ENCODE results near the gene ZNF451. TPM values are rescaled to one million over a fixed set of nuclear protein-coding genes. Genes with fewer than 3 reads are reported as not detected.

ZNF451 gene
- total and polyA plus RNA-seq, 2 donors = 12.4 to 173 TPM

DNA sequence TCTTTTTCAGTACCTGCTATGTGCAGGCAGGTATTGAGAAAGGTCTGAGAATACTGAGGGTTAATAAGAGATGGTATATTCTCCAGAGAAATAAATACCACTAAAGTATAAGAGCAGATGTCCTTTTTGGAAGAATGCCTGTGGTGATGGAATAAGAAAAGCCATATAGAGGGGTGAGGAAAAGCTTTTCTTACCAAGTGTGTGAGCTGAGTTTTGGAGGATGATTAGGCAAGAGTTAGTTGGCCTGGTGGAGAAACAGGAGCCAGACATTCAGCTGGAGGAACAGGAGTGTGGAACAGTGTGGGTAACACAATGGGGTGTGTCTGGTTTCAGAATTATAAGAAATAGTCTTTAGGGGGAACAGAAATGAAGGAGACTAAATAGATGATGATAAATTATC, 19.9 kb downstream of the ZNF451 start:
- Histone ChIP-seq H3K27ac (ENCODE audit: low read depth) (no peak overlapping the region), H3K36me3 (ENCODE audit: insufficient read depth) (peaks cover 2% of the 10 kb centered on the region), H3K4me3 (ENCODE audit: low read depth, low read length) (no peak overlapping the region), H3K4me1 (ENCODE audit: insufficient read depth) (no peaks in the 10 kb centered on the region)
- no peak for DNase-seq (ENCODE audit: extremely low spot score)

DNA sequence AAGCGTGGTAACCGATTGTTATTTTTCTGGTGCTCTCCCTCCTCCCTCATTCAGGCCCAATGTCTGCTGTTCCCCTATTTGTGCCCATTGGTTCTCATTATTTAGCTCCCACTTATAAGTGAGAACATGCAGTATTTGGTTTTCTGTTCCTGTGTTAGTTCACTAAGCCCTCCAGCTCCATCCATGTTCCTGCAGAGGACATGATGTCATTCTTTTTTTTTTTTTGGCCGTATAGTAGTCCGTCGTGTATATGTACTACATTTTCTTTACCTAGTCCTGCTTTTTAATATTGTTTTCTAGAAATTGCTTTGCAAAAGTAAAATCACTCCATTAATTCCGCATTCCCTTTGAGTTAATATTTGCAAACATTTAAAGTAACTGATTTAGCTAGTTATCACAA, 23.1 kb downstream of the ZNF451 start:
- no peak overlapping the region for H3K4me3 ChIP-seq (ENCODE audit: low read depth, low read length)
- 94% methylated on average over 6 of the region's 6 CpGs for WGBS
- no peak for DNase-seq (ENCODE audit: extremely low spot score)
- H3K27ac ChIP-seq (ENCODE audit: low read depth) = no peak overlapping the region
- H3K36me3 ChIP-seq (ENCODE audit: insufficient read depth) = no peaks in the 10 kb centered on the region
- no peaks in the 10 kb centered on the region for H3K4me1 ChIP-seq (ENCODE audit: insufficient read depth)

DNA sequence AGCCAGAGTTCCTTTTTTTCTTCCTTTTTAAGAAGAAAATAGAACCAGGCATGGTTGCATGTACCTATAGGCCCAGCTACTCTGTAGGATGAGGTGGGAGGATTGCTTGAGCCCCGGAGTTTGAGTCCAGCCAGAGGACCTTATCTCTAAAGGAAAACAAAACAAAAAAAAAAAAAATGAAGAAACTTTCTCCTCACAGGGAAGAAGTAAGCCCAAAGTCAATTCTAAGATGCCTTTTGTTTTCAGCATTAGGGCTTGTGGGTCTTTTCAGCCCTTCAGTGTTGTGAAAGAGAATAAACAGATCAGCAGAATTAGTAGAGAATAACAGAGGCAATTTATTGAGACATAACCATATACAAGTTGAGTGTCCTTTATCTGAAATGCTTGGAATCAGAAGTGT, 26.8 kb downstream of the ZNF451 start:
- 15% methylated on average over 1 of the region's 1 CpG for WGBS
- no peak overlapping the region for H3K27ac ChIP-seq (ENCODE audit: low read depth)
- peaks cover 1% of the 10 kb centered on the region for H3K36me3 ChIP-seq (ENCODE audit: insufficient read depth)
- H3K4me3 ChIP-seq (ENCODE audit: low read depth, low read length) = no peak overlapping the region
- H3K4me1 ChIP-seq (ENCODE audit: insufficient read depth) = peaks cover 1% of the 10 kb centered on the region
- no peak for DNase-seq (ENCODE audit: extremely low spot score)

DNA sequence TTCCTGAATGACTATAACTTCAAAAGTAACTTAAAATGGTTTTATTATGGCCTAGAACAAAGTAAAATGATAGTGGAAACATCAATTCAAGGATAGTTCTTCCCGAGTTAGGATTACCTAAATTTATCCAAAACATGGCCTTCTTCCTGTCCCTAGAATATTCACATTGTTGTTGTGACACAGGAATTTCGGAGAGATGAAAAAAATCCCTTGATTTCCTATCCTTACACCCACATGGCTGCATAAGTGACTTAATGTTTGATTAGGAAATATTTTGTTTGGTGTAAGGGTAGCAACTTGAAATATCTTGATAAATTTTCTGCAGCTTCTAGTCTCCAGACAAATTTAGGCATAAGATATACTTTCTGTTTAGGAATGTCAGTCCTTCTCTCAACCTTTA, 27.8 kb downstream of the ZNF451 start:
- 89% methylated on average over 2 of the region's 2 CpGs for WGBS
- no peak overlapping the region for H3K27ac ChIP-seq (ENCODE audit: low read depth)

DNA sequence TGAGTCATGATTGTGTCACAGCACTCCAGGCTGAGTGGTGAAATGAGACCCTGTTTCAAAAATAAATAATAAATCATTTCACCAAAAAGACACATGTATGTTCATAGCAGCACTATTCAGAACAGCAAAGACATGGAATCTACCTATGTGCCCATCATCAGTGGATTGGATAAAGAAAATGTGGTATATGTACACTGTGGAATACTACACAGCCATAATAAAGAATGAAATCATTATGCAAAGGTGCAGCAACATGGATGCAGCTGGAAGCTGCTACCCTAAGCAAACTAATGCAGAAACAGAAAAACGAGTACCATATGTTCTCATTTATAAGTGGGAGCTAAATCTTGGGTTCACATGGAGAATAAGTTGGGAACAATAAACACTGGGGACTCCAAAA, 33.1 kb downstream of the ZNF451 start:
- DNase-seq (ENCODE audit: extremely low spot score) = no peak
- Histone ChIP-seq H3K36me3 (ENCODE audit: insufficient read depth) (peaks cover 1% of the 10 kb centered on the region), H3K4me3 (ENCODE audit: low read depth, low read length) (no peak overlapping the region), H3K27ac (ENCODE audit: low read depth) (no peak overlapping the region), H3K4me1 (ENCODE audit: insufficient read depth) (peaks cover 1% of the 10 kb centered on the region)
- WGBS = 99% methylated on average over 1 of the region's 1 CpG

More for the DNA sequence above, 27.8 kb downstream of the ZNF451 start:
- peaks cover 1% of the 10 kb centered on the region for H3K4me1 ChIP-seq (ENCODE audit: insufficient read depth)
- DNase-seq (ENCODE audit: extremely low spot score) = no peak
- no peak overlapping the region for H3K4me3 ChIP-seq (ENCODE audit: low read depth, low read length)
- peaks cover 1% of the 10 kb centered on the region for H3K36me3 ChIP-seq (ENCODE audit: insufficient read depth)

DNA sequence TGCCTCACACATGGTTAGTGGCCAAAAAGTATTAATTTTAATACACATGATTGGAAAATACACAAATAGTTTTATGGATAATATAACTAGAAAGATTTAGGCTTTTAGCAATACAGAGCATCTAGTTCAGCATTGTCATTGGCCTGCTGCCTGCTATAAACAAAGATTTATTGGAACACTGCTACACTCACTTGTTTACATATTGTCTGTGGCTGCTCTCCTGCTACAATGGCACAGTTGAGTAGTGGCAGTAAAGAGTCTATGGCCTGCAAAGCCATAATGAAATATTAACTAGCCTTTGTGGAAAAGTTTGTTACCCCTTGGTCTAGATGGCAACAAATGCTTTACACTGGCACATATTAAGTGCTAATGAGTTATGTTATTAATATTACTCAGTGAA, 37.8 kb downstream of the ZNF451 start:
- Histone ChIP-seq H3K4me3 (ENCODE audit: low read depth, low read length) (no peak overlapping the region), H3K4me1 (ENCODE audit: insufficient read depth) (no peaks in the 10 kb centered on the region), H3K36me3 (ENCODE audit: insufficient read depth) (no peaks in the 10 kb centered on the region), H3K27ac (ENCODE audit: low read depth) (no peak overlapping the region)
- DNase-seq (ENCODE audit: extremely low spot score) = no peak

DNA sequence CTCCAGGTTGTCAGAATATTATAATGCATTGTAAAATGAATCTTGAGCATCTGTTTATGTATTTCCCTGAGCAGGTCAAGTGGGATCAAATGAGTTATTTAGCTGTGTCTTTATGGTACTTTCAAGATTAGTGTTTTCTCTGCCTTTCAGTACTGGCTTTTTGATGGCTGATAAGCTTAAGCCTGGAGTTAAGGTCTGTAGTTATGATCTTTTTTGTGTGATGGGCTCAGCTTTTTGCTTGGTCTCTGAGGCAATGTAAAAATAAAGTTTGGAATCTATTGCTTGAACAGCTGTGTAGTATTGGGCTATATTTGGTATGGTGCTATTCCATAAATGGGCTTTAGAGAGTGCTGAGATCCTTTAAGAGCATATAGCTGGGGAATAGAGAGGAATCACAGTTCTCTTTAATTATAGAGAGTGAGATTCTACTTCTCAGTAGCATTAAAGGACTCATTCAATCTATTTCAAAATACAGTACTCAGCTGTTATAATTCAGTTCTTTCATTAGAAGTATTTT, 40.7 kb downstream of the ZNF451 start:
- Histone ChIP-seq H3K4me1 (ENCODE audit: insufficient read depth) (no peaks in the 10 kb centered on the region), H3K4me3 (ENCODE audit: low read depth, low read length) (no peak overlapping the region), H3K36me3 (ENCODE audit: insufficient read depth) (no peaks in the 10 kb centered on the region), H3K27ac (ENCODE audit: low read depth) (no peak overlapping the region)
- DNase-seq (ENCODE audit: extremely low spot score) = no peak

DNA sequence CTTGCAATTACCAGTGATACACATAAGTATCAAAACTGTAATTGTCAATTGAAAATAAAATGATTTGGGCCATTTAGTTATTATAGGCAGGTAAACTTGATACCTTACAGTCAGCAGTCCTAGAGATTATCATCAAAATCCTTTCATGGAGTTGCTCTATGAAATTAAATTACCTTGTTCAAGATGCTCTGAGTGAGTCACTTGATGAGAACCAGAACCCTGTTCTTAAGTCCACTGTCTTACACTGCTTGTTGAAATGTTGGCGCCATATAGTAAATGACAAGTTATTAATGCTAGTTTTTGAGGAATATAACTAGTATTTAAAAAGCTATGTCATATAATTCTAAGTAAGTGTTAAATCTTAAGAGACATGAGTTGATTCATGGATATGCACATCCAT, 45.0 kb downstream of the ZNF451 start:
- H3K4me3 ChIP-seq (ENCODE audit: low read depth, low read length) = no peak overlapping the region
- no peak for DNase-seq (ENCODE audit: extremely low spot score)
- H3K4me1 ChIP-seq (ENCODE audit: insufficient read depth) = no peaks in the 10 kb centered on the region
- 89% methylated on average over 1 of the region's 1 CpG for WGBS
- no peak overlapping the region for H3K27ac ChIP-seq (ENCODE audit: low read depth)
- no peaks in the 10 kb centered on the region for H3K36me3 ChIP-seq (ENCODE audit: insufficient read depth)

DNA sequence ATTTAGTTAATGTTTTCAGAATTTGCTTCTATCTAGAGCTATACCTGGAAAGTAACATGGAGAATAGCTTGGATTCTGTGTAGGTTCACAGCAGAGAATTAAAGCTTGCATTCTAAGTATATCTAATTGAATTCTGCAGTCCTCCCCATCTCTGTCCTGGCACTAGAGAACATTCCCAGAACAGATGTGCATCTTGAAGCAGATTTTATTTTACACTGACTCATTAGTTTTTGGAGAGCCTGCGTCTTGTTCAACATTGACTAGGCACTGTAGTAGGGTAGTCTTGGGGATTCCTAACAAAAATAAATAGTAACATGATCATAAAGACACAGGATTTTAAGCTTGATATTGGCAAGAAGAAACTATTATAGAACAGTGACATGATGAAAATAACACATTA, 45.9 kb downstream of the ZNF451 start:
- no peak for DNase-seq (ENCODE audit: extremely low spot score)
- Histone ChIP-seq H3K36me3 (ENCODE audit: insufficient read depth) (no peaks in the 10 kb centered on the region), H3K27ac (ENCODE audit: low read depth) (no peak overlapping the region), H3K4me1 (ENCODE audit: insufficient read depth) (no peaks in the 10 kb centered on the region), H3K4me3 (ENCODE audit: low read depth, low read length) (no peak overlapping the region)
- 46% methylated on average over 1 of the region's 1 CpG for WGBS

DNA sequence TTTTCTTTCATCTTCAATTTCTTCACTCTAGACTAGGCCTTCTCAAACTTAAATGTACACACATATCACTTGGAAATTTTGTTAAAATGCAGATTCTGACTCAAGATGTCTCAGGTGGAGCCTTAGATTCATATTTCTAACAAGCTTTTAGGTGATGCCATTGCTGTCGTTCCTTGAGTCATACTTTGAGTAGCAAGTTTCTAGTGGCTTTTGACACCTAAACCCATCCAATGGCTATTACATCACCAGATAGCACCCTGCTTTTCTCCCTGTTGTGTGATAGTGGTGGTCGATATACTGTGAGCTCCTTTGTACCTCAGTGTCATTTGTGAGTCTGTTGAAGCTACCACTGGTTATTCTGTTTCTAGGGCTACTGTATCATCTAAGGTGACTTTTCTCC, 47.4 kb downstream of the ZNF451 start:
- Histone ChIP-seq H3K4me3 (ENCODE audit: low read depth, low read length) (no peak overlapping the region), H3K27ac (ENCODE audit: low read depth) (no peak overlapping the region), H3K4me1 (ENCODE audit: insufficient read depth) (no peaks in the 10 kb centered on the region), H3K36me3 (ENCODE audit: insufficient read depth) (no peaks in the 10 kb centered on the region)
- DNase-seq (ENCODE audit: extremely low spot score) = no peak
- WGBS = 95% methylated on average over 2 of the region's 2 CpGs

DNA sequence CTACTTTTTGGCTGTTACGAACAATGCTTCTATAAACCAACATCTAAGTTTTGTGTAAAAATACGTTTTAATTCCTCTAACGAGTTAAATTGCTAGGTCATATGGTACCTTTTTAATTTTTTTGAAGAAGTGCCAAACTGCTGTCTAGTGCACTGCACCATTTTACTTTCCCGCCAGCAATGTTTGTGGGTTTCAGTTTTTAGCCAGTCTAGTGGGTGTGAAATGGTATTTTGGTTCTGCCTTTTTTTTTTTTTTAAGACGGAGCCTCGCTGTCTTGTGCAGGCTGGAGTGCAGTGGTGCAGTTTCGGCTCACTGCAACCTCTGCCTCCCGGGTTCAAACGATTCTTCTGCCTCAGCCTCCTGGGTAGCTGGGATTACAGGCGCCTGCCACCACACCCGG, 48.0 kb downstream of the ZNF451 start:
- Histone ChIP-seq H3K4me3 (ENCODE audit: low read depth, low read length) (no peak overlapping the region), H3K4me1 (ENCODE audit: insufficient read depth) (no peaks in the 10 kb centered on the region), H3K36me3 (ENCODE audit: insufficient read depth) (no peaks in the 10 kb centered on the region), H3K27ac (ENCODE audit: low read depth) (no peak overlapping the region)
- WGBS = 96% methylated on average over 11 of the region's 11 CpGs
- DNase-seq (ENCODE audit: extremely low spot score) = no peak

DNA sequence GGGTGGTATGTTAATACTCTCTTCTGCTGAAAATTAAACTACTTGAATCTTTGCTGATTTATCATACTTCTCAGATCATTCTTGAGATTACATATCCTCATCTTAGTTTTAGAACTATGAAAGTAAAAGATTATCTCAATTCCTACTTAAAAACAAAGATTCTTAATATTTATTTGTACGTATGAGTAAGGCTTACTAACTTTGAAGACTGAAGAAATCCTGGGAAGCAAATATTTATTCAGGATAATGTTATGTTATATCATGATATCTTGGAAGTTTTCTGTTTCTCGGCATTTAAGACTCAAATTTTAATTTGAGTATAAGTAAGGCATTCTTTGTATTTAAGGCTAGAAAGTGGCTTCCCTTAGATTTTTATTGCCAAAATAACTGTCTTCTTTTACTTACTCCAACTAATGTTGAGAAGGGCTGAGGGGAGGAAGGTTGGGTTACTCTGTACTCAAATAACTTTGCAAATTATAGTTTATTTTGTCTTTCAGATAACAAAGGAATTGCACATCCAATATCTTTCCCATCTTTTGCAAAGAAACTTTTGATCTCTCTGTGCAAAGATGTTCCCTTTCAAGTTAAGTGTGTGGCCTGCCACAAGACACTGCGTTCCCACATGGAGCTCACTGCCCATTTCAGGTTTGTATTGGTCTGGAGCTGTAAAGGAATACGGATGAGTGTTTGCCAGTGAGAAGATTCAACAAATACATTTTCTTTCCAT, 51.6 kb downstream of the ZNF451 start:
- DNase-seq (ENCODE audit: extremely low spot score) = peak; percentile 18
- Histone ChIP-seq H3K4me1 (ENCODE audit: insufficient read depth) (no peaks in the 10 kb centered on the region), H3K4me3 (ENCODE audit: low read depth, low read length) (no peak overlapping the region), H3K27ac (ENCODE audit: low read depth) (no peak overlapping the region), H3K36me3 (ENCODE audit: insufficient read depth) (no peaks in the 10 kb centered on the region)
- WGBS = 66% methylated on average over 4 of the region's 4 CpGs

DNA sequence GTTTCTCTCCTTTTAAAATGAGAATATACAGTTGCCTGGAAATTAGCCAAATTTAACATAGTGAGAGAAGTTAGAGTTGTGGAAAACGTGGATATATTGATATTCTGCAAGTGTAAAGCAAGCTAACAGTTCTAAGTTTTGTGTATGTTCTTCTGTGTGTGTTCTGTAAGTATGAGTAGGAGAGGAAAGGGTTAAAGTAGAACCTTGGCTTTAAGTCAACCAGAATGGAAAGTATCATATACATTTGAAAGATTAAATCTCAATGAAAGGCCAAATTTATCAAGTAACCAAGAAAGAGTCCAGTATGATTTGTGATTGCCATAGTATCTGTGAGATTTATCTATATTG, 52.2 kb downstream of the ZNF451 start:
- no peaks in the 10 kb centered on the region for H3K36me3 ChIP-seq (ENCODE audit: insufficient read depth)
- DNase-seq (ENCODE audit: extremely low spot score) = no peak
- H3K27ac ChIP-seq (ENCODE audit: low read depth) = no peak overlapping the region
- H3K4me3 ChIP-seq (ENCODE audit: low read depth, low read length) = no peak overlapping the region
- H3K4me1 ChIP-seq (ENCODE audit: insufficient read depth) = no peaks in the 10 kb centered on the region
- 52% methylated on average over 1 of the region's 1 CpG for WGBS

DNA sequence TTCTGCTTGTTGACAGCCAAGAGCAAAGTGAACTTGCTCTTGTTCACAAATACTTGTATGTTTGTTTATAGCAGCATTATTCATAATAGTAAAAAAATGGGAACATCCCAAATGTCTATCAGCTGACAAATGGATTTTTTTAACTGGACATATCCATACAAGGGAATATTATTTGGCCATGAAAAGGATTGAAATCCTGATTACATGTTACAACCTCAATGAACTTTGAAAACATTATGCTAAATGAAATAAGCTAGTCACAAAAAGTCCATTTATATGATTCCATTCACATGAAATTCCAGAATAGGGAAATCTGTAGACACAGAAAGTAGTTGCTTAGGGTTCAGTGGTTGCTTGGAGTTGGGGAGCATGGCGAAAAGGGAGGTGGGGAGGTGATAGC, 53.7 kb downstream of the ZNF451 start:
- WGBS = 100% methylated on average over 1 of the region's 1 CpG
- peaks cover 3% of the 10 kb centered on the region for H3K36me3 ChIP-seq (ENCODE audit: insufficient read depth)

DNA sequence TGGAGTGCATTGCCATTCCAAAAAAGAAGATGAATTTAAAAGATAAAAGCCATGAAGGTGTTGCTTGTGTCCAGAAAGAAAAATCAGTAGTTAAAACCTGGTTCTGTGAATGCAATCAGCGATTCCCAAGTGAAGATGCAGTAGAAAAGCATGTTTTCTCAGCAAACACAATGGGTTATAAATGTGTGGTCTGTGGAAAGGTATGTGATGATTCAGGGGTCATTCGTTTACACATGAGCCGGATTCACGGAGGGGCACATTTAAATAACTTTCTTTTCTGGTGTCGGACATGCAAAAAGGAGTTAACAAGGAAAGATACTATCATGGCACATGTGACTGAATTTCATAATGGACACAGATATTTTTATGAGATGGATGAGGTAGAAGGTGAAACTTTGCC, 57.4 kb downstream of the ZNF451 start:
- Histone ChIP-seq H3K4me1 (ENCODE audit: insufficient read depth) (no peaks in the 10 kb centered on the region), H3K27ac (ENCODE audit: low read depth) (no peak overlapping the region), H3K36me3 (ENCODE audit: insufficient read depth) (peaks cover 3% of the 10 kb centered on the region), H3K4me3 (ENCODE audit: low read depth, low read length) (no peak overlapping the region)
- 87% methylated on average over 5 of the region's 5 CpGs for WGBS
- no peak for DNase-seq (ENCODE audit: extremely low spot score)

More for the DNA sequence above, 53.7 kb downstream of the ZNF451 start:
- Histone ChIP-seq H3K4me1 (ENCODE audit: insufficient read depth) (no peaks in the 10 kb centered on the region), H3K27ac (ENCODE audit: low read depth) (no peak overlapping the region), H3K4me3 (ENCODE audit: low read depth, low read length) (no peak overlapping the region)
- no peak for DNase-seq (ENCODE audit: extremely low spot score)

All from urinary bladder (tissue), 4 donors.